NCI-H345 (cell line): ENCODE results near the gene ACP6.
A peak's percentile ranks its signal among the peaks of the same experiment; 100 is the strongest.
"Not testable (repeated sequence)": the region's sequence is repeated elsewhere in the genome, so short reads cannot be mapped to it uniquely, and the experiment has no call there.

Experiments
- DNase-seq: peaks from one replicate; lab custom pipeline; 2025; lab: John Stamatoyannopoulos, UW

The ACP6 gene

DNA sequence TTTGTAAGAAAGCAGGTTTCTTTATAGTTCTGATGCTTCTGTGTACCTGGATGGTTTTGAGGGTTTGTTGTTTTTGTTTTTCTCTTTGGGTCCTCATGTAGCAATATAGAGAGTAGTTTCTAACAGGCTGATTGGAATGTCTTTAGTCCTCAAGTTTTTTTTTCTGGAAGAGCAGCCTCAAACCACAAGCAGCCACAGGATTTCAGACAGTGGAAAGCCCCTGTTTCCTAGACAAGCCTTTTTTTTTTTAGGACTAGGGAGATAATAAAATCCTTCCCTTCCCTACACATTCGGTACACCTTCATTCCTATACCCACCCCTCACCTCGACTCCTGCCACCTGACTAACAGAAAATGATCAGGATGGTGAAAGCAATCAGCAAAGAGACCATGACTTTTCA is 47.6 kb downstream of the ACP6 start:
- no peak for DNase-seq

- DNase-seq: no peak
These were observed 49.8 kb downstream of the ACP6 start for GRCh38 chr1:147620543-147620942.

DNA sequence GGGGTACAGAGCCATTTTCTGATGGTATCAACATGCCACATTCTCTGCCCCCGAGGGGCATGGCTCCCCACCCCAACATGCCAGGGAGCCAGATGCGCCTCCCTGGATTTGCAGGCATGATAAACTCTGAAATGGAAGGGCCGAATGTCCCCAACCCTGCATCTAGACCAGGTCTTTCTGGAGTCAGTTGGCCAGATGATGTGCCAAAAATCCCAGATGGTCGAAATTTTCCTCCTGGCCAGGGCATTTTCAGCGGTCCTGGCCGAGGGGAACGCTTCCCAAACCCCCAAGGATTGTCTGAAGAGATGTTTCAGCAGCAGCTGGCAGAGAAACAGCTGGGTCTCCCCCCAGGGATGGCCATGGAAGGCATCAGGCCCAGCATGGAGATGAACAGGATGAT is 50.6 kb downstream of the ACP6 start:
- no peak for DNase-seq

DNA sequence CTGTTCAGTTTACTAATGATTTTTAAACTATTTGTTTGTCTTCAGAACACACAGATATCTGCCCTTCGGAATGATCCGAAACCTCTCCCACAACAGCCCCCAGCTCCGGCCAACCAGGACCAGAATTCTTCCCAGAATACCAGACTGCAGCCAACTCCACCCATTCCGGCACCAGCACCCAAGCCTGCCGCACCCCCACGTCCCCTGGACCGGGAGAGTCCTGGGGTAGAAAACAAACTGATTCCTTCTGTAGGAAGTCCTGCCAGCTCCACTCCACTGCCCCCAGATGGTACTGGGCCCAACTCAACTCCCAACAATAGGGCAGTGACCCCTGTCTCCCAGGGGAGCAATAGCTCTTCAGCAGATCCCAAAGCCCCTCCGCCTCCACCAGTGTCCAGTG is 51.6 kb downstream of the ACP6 start:
- DNase-seq: no peak

DNA sequence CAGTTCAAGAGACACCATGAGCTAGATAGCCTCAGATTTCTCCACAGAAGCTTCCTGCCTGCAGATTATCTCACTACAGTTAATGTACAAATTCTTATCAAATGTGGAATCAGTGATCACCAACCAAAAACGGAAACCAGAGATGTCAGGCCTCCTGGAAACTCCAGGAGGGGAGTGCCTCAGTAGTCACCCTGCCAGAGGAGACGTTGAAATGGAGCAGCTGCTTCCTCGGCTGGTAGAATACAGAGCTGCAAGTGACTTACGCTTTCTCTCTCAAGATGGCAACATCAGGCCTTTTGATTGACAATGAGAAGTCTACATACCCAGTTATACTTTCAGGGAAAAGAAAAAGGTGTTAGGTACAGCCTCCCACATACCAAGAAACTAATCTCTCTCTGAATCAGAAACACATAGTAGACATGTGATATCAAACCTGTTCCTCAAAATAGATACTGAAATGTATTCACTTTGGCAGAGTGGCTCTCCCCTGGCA is 52.2 kb downstream of the ACP6 start:
- no peak for DNase-seq

DNA sequence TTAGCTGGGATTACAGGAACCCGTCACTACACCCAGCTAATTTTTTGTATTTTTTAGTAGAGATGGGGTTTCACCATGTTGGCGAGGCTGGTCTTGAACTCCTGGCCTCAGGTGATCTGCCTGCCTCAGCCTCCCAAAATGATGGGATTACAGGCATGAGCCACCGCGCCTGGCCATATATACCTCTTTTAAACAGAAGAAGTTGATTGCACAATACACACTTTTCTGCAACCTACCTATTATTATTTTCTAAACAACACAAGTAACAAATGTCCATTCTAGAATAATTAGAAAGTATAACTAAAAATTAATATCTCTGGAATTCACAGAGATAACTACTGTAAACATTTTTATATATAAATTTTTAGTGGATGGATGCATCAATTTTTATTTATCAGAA is 55.4 kb downstream of the ACP6 start:
- DNase-seq: not testable (repeated sequence)

- peak; percentile 88 for DNase-seq
These were observed 56.8 kb downstream of the ACP6 start for GRCh38 chr1:147613506-147613905.

GRCh38 chr1:147612366-147612765 is 58.0 kb downstream of the ACP6 start:
- peak; percentile 99 for DNase-seq

DNA sequence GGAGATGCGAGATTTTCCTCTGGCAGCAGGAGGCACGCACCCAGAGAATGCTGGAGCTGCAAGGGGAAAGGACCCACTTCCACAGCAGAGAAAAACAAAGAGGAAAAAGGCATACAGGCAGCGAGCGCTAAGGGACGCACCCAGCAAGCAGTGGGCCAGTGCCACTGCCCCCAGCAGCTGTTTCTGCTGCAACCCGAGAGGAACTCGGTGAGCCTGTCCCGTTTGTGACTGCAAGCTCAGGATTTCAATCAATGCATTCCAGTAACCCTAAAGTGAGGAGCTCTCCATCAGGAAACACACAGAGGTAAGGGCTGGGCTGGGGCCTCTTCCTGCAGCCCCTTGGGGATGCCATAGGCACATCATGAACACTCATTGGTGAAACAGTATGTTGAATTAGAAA is 58.7 kb downstream of the ACP6 start:
- DNase-seq: no peak

DNA sequence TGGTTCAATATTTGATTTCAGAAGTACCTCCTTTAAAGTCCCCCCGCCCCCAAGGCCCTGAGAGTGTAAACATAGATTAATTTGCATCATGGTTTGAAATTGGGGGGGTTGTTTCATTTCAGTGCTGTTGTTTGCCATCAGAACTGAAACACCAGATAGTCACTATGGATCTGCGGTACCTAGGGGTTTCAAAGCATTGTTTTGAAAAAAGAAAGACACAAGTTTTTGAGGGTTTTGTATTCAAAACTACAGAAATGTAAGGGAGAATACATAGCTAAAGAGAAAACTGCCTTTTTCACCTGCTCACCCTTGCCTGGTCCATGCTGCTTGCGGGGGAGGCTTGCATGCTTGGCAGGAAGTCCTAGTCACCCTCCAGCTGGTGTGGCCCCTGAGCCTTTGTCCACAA is 59.3 kb downstream of the ACP6 start:
- DNase-seq: peak; percentile 27

DNA sequence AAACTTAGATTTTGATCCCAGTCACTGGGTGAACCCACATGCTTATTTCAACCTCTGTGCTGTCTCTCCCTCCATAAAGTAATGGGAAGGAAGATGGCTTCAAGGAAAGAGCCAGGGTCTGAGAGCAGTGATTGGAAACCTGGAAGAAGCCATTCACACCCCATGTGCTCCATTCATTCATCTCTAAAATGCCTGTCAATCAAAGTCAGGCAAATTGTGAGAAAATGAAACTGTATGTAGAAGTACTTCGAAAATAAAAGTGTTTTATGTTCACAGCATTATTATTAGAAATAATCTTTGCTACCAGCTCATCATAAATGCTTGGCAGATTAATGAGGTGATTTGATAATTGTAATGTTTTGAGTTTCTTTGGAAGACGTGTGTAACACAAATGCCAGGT is 61.0 kb downstream of the ACP6 start:
- DNase-seq: no peak

DNA sequence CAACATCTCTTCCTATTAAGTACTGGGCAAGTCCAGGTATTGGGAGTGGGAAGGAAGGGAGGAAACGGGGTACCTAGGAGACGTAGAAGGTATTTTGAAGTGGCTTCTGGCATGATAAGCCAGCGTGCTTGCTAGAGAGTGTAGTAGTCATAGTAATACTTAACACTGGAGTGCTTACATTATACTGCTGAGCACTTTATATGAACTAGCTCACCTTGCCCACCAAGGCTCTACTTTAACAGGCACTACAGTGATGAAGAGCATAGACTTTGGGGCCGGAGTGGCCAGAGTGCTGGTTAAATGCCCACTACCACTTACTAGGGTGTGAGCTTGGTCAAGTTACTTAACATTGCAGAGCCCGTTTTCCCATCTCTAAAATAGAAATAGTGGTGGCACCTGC is 61.7 kb downstream of the ACP6 start:
- no peak for DNase-seq

- DNase-seq: no peak
These were observed 64.7 kb downstream of the ACP6 start for GRCh38 chr1:147605591-147605990.

GRCh38 chr1:147603986-147604385 is 66.3 kb downstream of the ACP6 start:
- no peak for DNase-seq

DNA sequence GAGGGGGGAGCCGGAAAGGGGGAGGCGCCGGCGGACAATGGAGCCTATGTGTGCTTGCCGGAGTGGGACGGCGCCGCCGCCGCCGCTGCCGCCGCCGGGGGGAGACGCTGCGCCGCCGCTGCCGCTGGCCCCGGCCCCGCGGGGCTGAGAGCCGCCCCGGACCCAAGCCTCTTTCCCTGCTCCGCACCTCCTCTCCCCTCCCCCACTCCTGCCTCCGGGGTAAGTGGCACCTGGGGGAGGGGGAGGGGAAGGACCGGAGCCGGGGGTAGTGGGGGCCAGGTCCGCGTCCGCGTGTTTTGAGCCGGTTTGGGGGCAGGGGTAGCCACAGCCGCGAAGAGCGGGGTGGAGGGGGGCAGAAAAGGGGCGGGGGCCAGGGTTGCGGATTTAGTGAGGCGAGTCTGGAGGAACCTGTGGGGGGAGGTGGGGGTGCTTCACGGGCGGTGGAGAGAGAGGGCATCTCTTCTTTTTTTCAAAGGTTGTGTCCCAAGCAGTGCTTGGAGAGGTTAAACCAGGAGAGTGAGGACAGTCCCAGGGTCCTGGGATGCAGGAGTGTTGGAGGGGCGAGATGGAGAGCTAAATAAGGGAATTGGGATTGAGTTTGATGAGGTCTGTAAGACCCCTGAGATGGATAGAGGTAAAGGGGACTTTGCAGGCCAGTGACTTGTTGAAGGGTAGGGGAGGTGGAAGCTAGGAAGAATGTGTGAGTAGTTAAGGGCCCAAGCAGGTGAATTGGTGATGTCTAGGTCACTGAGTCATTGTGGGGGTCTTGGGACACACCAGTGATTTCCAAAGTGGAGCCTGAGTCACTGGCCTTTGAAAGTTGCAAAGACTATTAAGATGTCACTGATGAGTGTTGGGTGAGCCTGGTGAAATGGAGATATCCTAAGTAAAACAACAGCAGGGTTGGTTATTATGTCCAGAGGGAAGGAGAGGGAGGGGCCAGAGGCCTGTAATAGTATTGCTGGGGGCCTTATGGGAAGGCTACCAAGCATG is 69.9 kb downstream of the ACP6 start:
- DNase-seq: peak; percentile 42

- DNase-seq: peak; percentile 100
These were observed 70.8 kb downstream of the ACP6 start for GRCh38 chr1:147599362-147600118.

DNA sequence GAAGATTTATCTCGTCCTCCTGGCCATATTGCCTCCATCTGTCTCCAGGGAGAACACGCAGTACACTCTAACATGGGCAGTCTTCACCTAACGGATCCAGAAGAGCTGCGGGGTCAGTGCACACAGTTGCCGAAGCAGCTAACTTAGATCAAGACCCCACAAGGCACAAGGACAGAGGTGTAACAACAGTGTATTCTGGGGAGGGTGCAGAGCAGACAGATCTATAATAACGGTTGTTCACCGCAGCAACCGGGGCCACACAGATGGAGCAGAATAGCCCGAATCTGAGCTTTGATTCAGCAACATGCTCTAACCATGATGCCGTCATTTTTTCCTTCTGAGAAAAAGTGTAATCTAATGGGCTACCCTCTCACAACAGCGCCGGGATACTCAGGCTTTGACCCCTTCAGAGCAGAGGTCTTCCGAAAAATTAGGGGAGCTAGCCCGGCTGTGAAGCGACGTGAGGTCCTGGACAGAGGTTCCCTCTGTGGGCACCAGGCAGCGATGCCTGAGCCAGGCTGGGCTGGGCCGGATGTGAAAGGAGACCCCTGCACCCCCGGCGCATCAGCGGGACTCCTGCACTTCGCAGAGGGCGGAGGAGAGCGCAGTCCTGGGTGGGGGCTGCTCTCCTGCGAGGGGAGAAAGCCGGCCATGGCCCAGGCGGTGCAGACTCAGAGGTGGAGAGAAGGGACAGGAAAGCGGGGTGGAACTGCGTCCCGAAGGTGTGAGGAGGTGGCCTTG is 71.5 kb downstream of the ACP6 start:
- peak; percentile 58 for DNase-seq

DNA sequence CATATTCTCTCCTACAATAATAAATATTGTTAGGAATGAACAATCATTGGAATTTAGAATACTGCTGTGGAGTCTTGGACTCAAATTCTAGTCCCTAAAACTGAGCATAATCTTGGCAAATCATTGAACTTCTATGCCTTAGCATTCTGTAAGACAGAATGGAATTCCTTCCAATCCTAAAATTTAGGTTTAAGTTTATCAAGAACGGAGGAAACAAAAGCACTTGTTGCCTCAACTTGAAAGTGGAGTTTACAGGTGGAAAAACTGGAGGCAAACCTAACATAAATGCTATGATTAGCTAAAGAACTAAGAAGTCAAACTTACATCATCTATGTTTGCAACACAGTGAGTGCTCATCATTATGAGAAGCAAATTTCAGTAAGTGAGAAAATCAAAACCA is 73.3 kb downstream of the ACP6 start:
- DNase-seq: no peak
